Frontal cortex (tissue), 4 donors: ENCODE results near the gene SLC39A13. TPM values are rescaled to one million over a fixed set of nuclear protein-coding genes. Genes with fewer than 3 reads are reported as not detected.

Experiments used
- DNase-seq, 2 donors: peaks; one replicate each; pipeline ENCODE4 v3.0.0; 2012; ENCODE audit warnings: low spot score in 2 of 2
- FAIRE-seq: peaks from 2 replicates; lab custom pipeline; 2012; peaks lifted over from hg19 to GRCh38; lab: Jason Lieb, UNC
- total RNA-seq: library from RNA; depleted of rRNA; stranded (reverse); fragments of >200 nt; gene quantifications from one replicate; pipeline ENCODE4 v1.2.3, GENCODE V29; 2014
- donor health status: control.
- donor health status: control.
- donor health status: control.

The SLC39A13 gene
- total RNA-seq, 1 donor from 2014 or later = 8.6 TPM

- FAIRE-seq (no peak), DNase-seq (no peak)
Measured at GRCh38 chr11:47380078-47380477, 28.3 kb upstream of the SLC39A13 start.

GRCh38 chr11:47383071-47383470 lies 25.3 kb upstream of the SLC39A13 start:
- FAIRE-seq = no peak
- no peak for DNase-seq

GRCh38 chr11:47384498-47384897 lies 23.9 kb upstream of the SLC39A13 start:
- FAIRE-seq (no peak), DNase-seq (no peak)

- FAIRE-seq = no peak
- no peak for DNase-seq
Measured at GRCh38 chr11:47387944-47388696, 20.3 kb upstream of the SLC39A13 start.

GRCh38 chr11:47388697-47389576 lies 19.5 kb upstream of the SLC39A13 start:
- DNase-seq (no peak), FAIRE-seq (no peak)

GRCh38 chr11:47389577-47390421 lies 18.6 kb upstream of the SLC39A13 start:
- FAIRE-seq = no peak
- DNase-seq = no peak

- DNase-seq (no peak), FAIRE-seq (no peak)
Measured at GRCh38 chr11:47390422-47390760, 18.0 kb upstream of the SLC39A13 start.

- no peak for DNase-seq
- FAIRE-seq = no peak
Measured at GRCh38 chr11:47391077-47391583, 17.3 kb upstream of the SLC39A13 start.

GRCh38 chr11:47391711-47392432 lies 16.5 kb upstream of the SLC39A13 start:
- DNase-seq = no peak
- FAIRE-seq = no peak

GRCh38 chr11:47392546-47393162 lies 15.7 kb upstream of the SLC39A13 start:
- DNase-seq = no peak

GRCh38 chr11:47393163-47394049 lies 15.0 kb upstream of the SLC39A13 start:
- DNase-seq (no peak), FAIRE-seq (no peak)

More at GRCh38 chr11:47392546-47393162, 15.7 kb upstream of the SLC39A13 start:
- no peak for FAIRE-seq

- FAIRE-seq = no peak
- no peak for DNase-seq
Measured at GRCh38 chr11:47394050-47394321, 14.4 kb upstream of the SLC39A13 start.

- no peak for FAIRE-seq
Measured at GRCh38 chr11:47394322-47395222, 13.8 kb upstream of the SLC39A13 start.

GRCh38 chr11:47395223-47396048 lies 13.0 kb upstream of the SLC39A13 start:
- FAIRE-seq = no peak
- DNase-seq = no peak

More at GRCh38 chr11:47394322-47395222, 13.8 kb upstream of the SLC39A13 start:
- DNase-seq = peak in 1 of 2 donors; percentile 66

GRCh38 chr11:47396049-47396320 lies 12.4 kb upstream of the SLC39A13 start:
- FAIRE-seq (no peak), DNase-seq (no peak)

GRCh38 chr11:47398011-47398410 lies 10.4 kb upstream of the SLC39A13 start:
- no peak for FAIRE-seq

GRCh38 chr11:47398551-47398950 lies 9.8 kb upstream of the SLC39A13 start:
- DNase-seq = no peak
- FAIRE-seq = no peak

More at GRCh38 chr11:47398011-47398410, 10.4 kb upstream of the SLC39A13 start:
- DNase-seq = no peak
